GM19240 (cell line): ENCODE measurements around the gene SPRR3.
"Not testable (repeated sequence)": the region's sequence is repeated elsewhere in the genome, so short reads cannot be mapped to it uniquely, and the experiment has no call there.

Experiments
- DNase-seq: peaks from one replicate; pipeline ENCODE4 v3.0.0; 2011; ENCODE audit warnings: low spot score; ENCODE audit not compliant: insufficient read length

The SPRR3 gene

DNA sequence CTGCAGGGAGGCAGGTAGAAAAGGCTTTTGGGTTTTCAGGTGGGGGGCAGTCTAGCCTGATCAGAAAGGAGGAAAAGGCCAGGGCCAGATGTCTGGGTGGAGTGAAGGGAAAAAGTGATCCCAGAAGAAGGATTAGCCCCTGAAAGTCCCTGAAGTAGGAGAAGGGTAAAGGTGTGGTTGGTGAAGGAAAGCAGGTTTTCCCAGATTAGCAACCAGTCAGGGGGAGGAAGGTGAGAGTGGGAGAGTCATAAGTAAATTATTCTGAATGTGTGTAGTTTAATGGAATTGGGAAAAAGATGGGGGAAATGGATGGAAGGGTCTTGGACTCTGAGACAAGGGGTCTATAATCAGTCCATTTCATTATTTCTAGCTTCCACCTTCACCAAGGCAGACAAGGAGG, 18.3 kb upstream of the SPRR3 start:
- DNase-seq = no peak

DNA sequence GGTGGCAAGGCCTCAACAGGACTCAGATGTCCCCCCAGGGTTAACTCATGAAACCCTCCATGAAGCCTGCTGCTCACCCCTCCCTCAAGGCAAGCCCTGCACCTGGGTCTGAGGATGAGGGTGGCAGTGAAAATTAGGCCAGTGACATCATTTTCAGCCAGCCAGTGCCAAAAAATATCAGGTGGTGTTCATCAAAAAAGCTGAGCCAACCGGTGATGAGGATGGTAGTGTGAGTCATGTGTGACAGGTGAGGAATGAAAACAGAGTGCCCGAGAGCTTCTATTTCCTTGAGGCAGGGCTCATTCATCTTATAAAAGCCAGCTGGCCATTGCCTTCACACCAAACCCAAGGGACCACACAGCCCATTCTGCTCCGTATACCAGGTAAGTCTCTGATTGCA, 17.8 kb upstream of the SPRR3 start, which contains the start of gene SPRR1A:
Gene SPRR1A, plus strand, starts transcription at position 339 of the 400 bp plus-strand sequence. CDS start 1,150 bp downstream, outside the sequence.
- DNase-seq = no peak

DNA sequence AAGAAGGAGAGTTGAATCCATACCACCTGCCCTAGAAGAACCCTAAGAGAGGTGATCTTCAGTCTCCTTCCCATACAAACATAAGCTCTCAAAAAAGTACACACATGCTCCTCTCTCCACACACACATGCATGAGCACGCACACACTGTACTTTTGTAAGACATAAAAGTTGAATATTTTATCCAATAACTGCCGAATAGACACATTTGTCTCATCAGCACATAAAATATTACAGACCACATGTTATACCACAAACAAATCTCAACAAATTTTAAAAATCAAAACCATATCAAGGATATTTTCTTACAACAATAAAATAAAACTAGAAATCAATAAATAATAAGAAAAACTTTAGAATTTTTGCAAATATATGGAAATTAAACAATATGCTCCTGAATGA, 15.0 kb upstream of the SPRR3 start:
- no peak for DNase-seq

DNA sequence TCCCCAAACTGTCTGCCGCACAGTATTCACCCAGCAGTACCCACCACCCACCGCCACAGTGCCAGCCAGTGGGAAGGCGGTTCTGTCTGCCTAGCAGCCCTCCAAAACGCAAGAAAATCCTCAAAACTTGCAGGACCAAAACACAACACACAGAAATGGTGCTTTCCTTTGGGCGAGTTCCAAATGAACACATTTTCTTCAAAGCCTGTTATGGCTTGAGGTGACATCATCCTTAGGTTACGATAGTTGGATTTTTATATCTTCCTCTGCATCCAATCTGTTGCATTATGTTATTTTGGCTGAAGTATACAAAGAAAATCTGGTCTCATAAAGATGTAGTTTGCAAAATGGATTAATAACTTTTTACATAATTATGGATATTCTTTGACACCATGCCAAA, 8.4 kb upstream of the SPRR3 start:
- no peak for DNase-seq

DNA sequence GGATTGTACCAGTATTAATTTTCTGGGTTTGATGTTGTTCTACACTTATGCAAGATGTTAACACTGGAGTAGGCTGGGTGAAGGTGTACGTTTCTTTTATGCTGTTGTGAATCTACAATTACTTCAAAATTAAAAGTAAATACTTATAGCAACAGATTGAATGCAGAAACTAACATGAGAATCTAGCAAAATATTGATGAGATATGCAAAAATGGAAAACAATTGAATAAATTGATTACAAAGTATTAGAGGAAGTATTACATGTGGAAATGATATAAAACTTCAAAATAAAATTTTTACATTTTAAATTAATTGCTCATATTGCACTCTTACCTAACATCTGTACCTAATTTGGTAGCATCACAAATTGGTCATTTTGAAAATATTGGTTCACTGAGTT, 5.7 kb upstream of the SPRR3 start:
- DNase-seq = no peak

DNA sequence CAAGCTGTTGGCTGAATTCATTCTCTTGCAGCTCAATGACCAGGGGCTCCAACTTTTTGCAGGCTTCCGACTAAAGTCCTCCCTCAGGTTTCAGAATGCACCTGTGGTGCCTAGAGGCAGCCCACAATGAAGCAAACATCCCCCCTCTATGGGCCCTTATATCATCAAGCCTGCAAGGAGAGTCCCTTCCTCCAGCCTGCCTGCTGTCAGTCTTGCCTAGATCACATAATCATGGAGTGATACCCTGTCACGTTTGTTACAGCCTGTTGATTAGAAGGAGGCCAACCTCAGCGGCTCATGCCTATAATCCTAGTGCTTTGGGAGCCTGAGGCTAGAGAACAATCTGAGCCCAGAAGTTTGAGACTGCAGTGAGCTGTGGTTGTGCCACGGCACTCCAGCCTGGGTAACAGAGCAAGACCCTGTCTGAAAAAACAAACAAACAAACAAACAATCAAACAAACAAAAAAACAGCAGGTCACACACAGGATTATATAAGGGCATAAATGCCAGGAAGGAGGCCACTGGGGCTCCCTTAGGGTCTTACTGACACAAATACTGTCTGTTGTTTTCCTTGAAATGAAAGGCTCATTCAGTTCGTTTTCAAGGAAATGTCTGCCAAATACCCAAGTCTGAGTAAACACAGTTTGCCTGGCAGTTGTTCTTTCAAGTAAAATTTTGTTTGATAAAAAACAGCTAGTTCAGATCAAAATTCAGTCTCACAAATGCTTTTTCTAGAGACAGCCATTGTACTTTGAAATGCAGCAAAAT, 4.7 kb upstream of the SPRR3 start:
- DNase-seq = no peak

DNA sequence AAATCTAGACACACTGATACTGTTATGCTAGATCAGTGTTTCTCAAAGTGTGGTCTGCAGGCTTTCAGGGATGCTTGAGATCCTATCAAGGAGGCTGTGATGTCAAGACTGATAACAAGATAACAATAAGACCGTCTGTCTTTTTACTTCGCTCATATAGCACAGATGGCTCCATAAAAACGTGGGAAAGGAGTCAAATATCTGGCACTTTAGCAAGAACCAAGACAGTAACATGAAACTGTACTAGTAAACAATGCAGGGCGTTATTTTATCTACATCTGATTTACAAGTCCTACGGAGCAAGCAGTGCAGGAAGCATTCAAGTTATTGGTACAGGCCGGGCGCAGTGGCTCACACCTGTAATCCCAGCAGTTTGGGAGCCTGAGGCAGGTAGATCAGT, 3.6 kb upstream of the SPRR3 start:
- no peak for DNase-seq

DNA sequence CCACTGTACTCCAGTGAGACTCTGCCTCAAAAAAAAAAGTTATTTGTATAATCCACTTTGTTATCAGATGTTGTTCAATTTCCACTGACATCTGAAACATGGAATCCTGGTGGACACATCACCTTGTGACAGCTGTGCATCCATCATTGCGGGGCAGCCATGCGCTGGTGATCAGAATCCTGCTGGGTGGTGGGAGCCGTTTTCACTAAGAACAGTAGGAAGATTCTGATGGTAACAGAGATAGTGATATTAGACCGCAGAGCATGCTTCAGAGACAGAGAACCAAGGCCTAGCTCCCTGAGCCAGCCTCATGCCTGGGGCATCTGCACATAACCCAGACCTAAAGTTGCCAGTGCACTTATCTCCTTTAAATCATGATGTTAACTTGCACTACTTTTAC, 3.1 kb upstream of the SPRR3 start:
- DNase-seq = no peak

DNA sequence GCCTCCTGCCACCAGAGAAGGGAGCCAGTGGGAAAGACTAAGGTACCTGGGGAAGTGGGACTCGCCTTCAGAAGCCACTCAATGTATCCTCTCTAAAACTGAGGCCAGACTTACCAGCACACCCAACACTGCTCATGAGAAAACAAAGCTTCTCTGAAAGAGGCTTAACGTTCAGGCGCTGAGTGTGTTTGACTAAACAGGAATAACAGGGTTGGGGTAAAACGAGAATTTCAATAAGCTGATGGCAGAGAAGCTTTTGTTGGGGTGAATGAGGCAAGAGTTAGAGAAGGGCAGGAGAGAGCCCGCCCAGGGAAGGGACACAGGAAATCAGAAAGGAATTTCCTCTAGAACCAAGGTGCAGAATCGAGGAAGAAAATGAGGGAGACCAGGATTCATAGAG, 1.7 kb upstream of the SPRR3 start:
- DNase-seq = no peak

DNA sequence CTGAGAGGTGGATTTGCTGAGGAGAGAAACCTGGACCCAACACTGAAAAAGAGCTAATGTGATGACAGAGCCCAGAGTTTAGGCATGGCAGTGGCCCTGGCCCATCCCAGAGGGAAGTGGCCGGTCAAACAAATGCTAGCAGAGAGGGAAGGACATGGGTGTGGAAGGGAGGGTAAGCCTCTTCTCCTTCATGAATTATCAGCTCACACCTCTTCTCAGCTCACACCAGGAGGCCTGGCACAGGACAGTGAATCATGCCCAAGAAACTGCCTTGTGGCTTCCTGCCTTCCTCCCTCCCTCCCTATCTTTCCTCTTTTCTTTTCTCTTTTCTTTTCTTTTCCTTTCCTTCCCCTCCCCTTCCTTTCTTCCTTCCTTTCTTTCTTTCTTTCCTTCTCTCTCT, 1.3 kb upstream of the SPRR3 start:
- DNase-seq = no peak

DNA sequence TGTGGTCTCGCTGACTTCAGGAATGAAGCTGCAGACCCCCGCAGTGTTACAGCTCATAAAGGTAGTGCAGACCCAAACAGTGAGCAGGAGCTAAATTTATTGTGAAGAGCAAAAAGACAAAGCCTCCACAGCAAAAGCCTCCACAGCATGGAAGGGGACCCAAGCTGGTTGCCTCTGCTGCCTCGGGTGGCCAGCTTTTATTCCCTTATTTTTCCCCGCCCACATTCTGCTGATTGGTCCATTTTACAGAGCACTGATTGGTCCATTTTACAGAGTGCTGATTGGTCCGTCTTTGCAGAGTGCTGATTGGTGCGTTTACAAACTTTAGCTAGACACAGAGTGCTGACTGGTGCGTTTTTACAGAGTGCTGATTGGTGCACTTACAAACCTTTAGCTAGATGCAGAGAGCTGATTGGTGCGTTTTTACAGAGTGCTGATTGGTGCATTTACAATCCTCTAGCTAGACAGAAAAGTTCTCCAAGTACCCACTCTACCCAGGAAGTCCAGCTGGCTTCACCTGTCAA, 9.7 kb downstream of the SPRR3 start:
- DNase-seq = not testable (repeated sequence)

DNA sequence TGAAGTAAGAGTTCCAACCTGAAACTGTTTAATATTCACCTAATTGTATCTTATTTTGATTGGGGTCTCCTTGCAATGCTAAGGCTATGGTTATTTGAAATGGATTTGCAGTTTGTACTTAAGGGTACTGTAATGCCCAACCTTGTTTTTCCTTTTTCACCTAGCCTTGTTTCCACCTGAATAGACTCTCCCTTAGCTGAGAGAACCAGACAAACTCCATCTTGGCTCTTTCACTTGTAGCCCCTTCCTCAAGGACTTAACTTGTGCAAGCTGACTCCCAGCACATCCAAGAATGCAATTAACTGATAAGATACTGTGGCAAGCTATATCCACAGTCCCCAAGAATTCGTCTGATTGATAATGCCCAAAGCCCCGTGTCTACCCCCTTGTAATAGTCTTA, 20.3 kb downstream of the SPRR3 start:
- DNase-seq = not testable (repeated sequence)

DNA sequence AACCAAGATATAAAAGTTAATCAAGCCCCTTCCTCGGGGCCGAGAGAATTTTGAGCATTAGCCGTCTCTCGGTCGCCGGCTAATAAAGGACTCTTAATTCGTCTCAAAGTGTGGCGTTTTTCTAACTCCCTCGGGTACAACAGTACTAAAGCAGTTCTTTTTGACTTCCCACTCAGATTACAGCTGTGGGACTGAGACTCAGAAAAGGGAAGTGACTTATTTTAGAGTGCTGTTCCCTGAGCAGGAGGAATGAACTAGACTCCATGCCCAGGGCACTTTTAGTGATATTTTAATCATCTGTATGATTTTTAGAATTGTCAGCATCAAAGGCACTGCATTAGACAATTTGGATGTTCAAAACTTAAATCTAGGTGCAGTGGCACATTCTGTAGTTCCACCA, 20.8 kb downstream of the SPRR3 start:
- DNase-seq = not testable (repeated sequence)

DNA sequence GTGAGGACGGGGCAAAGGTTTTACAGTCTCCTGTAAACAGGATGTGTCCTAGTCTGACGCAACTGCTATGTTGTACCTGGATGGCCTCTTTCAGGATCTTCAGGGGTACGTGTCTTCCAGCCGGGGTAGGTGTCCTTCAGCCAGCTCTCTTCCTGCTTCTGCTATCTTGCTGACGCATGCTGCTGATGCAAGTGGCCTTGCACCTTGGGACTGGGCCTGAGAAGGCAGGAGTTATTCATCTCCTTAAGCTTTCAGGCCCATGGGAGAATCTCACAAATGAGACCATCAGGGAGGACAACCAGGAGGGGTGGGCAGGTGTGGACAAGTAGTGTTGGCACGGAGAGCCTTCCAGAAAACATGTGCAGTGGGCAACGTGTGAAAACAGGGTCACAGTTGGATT, 21.6 kb downstream of the SPRR3 start:
- DNase-seq = no peak

DNA sequence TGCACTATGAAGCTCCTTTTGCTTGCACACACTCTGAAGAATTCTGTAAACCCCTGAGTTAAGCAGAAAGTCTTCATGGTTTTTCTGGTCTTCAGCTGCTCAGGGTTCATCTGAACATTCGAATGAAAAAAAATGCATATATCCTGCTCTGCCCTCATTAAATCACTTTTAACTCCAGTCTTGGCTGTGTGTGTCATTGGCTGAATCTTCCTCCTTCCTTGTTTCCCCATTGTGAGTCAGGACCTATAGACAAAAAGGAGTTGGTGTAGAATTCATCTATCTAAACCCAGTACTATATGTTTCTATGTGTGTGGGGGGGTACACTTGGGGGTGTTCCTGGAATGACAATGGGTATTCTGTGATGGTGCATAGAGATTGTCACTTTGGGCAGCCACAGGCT, 22.9 kb downstream of the SPRR3 start:
- DNase-seq = no peak

DNA sequence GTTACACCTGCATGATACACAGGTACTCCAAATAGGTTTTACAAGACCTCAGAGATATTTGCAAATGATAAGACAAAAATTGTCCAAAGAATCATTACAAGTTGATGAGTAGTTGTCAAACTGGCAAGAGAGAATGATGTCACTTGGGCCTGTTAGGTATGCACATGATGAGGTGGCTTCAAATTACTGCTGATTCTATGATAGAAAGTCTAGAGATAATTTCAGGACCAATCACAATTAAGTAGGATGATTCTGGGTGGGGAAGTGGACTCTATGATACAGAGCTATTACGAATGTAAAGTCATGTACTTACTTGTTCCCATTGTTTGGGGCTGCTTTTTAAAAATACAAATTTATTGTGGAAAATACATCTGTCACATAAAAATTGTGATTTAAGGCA, 24.2 kb downstream of the SPRR3 start:
- no peak for DNase-seq

DNA sequence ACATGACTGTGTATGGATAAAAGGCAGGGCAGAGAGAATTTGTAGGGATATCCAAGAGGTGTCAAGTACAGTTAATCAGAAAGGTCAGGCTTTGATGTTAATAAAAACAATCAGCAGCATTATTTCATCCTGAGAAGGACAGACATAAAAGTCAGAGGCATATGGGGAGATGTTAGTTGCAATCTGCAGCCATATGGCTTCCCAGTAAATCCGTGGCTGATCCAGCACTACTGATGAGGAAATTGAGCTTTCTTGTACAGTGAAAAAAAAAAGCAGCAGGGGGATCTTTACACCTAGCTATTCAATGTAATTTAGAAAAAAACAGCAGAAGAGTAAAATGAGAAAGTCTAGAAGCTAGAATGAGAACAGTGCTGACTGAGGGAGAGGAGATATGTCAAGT, 27.2 kb downstream of the SPRR3 start:
- DNase-seq = no peak

DNA sequence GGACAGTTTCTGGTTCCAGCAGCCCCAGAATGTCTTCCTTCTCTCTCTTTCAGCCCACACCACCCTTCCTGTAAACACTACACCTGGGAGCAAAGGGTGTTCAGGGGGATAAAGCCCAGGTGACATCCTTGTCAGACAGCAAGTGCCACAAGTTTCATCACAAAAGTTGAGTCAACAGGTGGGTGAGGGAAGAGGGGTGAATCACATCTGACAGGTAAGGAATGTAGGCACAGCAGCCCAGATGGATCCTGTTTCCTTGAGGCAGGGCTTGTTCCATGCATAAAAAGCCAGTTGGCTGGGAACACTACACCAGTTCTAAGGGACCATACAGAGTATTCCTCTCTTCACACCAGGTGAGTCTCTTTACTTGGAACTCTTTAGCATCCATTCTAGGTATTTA, 29.3 kb downstream of the SPRR3 start, which contains the start of gene SPRR1B:
Gene SPRR1B, plus strand, starts transcription at position 309 of the 400 bp plus-strand sequence. CDS start 1,143 bp downstream, outside the sequence.
- DNase-seq = no peak

DNA sequence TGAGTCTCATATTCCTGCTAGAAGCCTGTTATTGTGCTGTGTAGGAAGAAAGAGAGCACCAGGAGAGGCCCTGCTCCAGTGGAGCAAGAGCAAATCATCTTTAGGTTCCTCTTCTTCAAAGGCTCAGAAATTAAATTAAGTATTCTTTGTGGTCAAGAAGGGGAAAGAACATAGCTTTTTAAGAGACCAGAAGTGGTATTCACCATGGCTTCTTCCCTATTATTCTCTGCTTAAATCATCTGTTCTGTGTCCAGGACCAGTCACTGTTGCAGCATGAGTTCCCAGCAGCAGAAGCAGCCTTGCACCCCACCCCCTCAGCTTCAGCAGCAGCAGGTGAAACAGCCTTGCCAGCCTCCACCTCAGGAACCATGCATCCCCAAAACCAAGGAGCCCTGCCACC, 30.5 kb downstream of the SPRR3 start:
- DNase-seq = no peak

DNA sequence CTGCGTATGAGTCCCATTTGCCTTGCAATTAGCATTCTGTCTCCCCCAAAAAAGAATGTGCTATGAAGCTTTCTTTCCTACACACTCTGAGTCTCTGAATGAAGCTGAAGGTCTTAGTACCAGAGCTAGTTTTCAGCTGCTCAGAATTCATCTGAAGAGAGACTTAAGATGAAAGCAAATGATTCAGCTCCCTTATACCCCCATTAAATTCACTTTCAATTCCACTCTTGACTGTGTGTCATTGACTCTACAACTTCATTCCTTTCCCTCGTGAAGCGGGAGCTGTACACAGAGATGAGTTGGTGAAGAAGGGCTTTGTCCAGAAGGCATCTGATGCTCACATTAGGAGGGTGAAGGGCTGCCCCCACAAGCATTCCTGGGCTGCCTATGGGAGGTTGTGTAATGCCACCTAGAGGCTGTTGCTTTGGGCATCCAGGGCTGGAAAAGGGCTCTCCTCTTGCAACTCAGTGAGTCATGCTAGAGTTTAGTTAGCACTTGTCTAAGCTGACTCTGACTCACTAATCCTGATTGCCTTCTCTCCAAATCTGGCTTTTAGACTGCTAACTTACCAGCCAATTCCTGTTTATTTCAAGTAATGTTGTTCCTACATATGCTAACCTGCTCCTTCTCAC, 31.2 kb downstream of the SPRR3 start:
- DNase-seq = no peak

DNA sequence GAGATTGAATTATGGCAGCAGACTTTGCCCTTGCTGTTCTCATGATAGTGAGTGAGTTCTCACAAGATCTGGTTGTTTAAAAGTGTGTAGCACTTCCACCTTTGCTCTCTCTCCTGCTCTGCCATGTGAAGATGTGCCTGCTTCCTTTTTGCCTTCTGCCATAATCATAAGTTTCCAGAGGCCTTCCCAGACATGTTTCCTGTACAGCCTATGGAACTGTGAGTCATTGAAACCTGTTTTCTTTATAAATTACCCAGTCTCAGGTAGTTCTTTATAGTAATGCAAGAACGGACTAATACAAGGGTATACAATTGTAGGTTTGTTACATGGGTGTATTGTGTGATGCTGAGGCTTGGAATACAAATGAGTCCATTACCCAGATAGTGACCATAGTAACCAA, 33.7 kb downstream of the SPRR3 start:
- DNase-seq = no peak

DNA sequence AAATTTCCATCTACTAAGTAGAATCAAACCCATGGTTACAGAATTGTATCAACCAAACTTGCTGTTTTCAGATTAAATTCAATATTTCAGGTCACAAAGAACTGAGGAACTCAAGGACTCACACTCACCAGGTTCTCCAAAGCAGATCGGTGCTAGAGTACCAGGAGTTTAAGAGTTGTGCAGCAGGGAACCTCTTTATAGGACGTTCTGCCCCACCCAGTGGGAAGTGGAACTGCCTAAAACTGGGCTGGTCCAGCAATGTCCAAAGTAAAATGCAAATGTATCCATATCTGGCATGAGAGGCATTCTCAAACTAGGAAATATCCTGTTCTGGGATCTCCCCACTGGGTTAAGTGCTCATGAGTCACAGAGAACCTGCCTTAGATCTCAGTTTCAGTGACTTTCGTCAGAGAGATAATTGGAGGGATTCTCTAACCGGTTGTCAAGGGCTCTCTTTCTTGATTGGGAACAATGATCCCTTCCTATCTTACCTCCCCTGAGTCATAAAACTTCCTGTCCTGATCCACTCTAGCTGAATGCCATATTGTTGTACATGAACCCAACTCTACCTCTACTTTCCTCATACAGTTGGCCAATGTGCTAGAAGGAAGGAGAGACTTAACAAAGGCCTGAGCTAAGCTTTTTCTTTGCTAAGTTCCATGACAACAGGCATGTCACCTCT, 39.5 kb downstream of the SPRR3 start, which contains the start of gene SPRR2D:
Gene SPRR2D, minus strand, starts transcription at position 171 of the 682 bp plus-strand sequence. CDS start 774 bp downstream, outside the sequence.
- no peak for DNase-seq
